B cell (primary cell): ENCODE results near the gene DDB1. TPM values are rescaled to one million over a fixed set of nuclear protein-coding genes. Genes with fewer than 3 reads are reported as not detected.

Experiments
- ATAC-seq: fragments of 200-7000 bp; cut with Tn5 transposase; one replicate; pipeline ENCODE4 v1.10.0; 2021; ENCODE audit warnings: low read depth, mild to moderate bottlenecking, moderate number of reproducible peaks, moderate library complexity
- CTCF ChIA-PET: fragments of 350-600 bp; sonication (Branson Sonifier 250); formaldehyde crosslinking; loops from one replicate; lab custom pipeline; 2021; ENCODE audit warnings: antibody characterized with exemption, inconsistent platforms; lab: Charles Lee
- POLR2A ChIA-PET: fragments of 350-600 bp; sonication (Branson Sonifier 250); formaldehyde crosslinking; loops from one replicate; lab custom pipeline; 2021; ENCODE audit warnings: antibody characterized with exemption; lab: Charles Lee
- DNase-seq: peaks from one replicate; pipeline ENCODE4 v3.0.0; 2013
- H2AFZ ChIP-seq: 2 replicates; pipeline ENCODE4 v1.6.1; 2012; ENCODE audit warnings: mild to moderate bottlenecking, low read depth, low read length; ENCODE audit not compliant: insufficient read depth, poor library complexity, severe bottlenecking
- H3K27ac ChIP-seq, 2 donors: 1 replicate in 1 of 2; 2 replicates in 1 of 2; pipeline ENCODE4 v1.5.1; 2012 to 2013; ENCODE audit warnings: low read length in 2 of 2, mild to moderate bottlenecking in 2 of 2, moderate library complexity in 1 of 2
- H3K27me3 ChIP-seq, 4 experiments: fragments of 200-600 bp in 1 of 4; sonication (generic) in 1 of 4; replicated peaks in 1 of 4; 1 replicate in 2 of 4; 2 replicates in 2 of 4; pipeline versions ENCODE4 v1.6.1 to v1.7.0; 2013 to 2016; ENCODE audit warnings: low read length in 3 of 4, mild to moderate bottlenecking in 2 of 4, mixed read lengths in 1 of 4, moderate library complexity in 1 of 4; ENCODE audit not compliant: insufficient read depth in 4 of 4, control insufficient read depth in 3 of 4; ENCODE audit errors: control extremely low read depth in 1 of 4
- H3K36me3 ChIP-seq, 2 experiments: replicated peaks in 1 of 2; 1 replicate in 1 of 2; 2 replicates in 1 of 2; pipeline versions ENCODE4 v1.6.1 to v1.7.1; 2013; ENCODE audit warnings: low read length in 1 of 2; ENCODE audit not compliant: insufficient read depth in 2 of 2, control insufficient read depth in 1 of 2; ENCODE audit errors: control extremely low read depth in 1 of 2, extremely low read depth in 1 of 2
- H3K4me1 ChIP-seq, 2 donors: fragments of 200-600 bp in 1 of 2; sonication (generic) in 1 of 2; 1 replicate in 1 of 2; 2 replicates in 1 of 2; pipeline versions ENCODE4 v1.5.1 to v1.6.1; 2013 to 2017; ENCODE audit warnings: low read length in 2 of 2; ENCODE audit not compliant: control insufficient read depth in 2 of 2, insufficient read depth in 2 of 2
- H3K4me2 ChIP-seq: replicated peaks from 2 replicates; pipeline ENCODE3; 2012; ENCODE audit warnings: mild to moderate bottlenecking, low read depth, low read length; ENCODE audit not compliant: poor library complexity, severe bottlenecking
- H3K4me3 ChIP-seq, 5 experiments: fragments of 200-600 bp in 1 of 5; sonication (generic) in 1 of 5; 1 replicate in 3 of 5; 2 replicates in 2 of 5; pipeline versions ENCODE4 v1.5.1 to v1.7.0; 2011 to 2016; ENCODE audit warnings: low read length in 4 of 5, mild to moderate bottlenecking in 4 of 5, low read depth in 2 of 5, control low read depth in 1 of 5, moderate library complexity in 1 of 5; ENCODE audit not compliant: insufficient read depth in 1 of 5; ENCODE audit errors: control extremely low read depth in 1 of 5, extremely low read depth in 1 of 5
- H3K79me2 ChIP-seq: fragments of 200-600 bp; sonication (generic); one replicate; pipeline ENCODE4 v1.6.0; 2016; ENCODE audit warnings: low read length; ENCODE audit not compliant: control insufficient read depth, insufficient read depth
- H3K9ac ChIP-seq: fragments of 200-600 bp; sonication (generic); 2 replicates; pipeline ENCODE4 v1.6.1; 2017; ENCODE audit warnings: mild to moderate bottlenecking, low read length, moderate library complexity
- H3K9me3 ChIP-seq, 3 donors: one replicate each; pipeline versions ENCODE4 v1.6.1 to v1.7.1; 2013; ENCODE audit warnings: low read length in 2 of 3; ENCODE audit not compliant: control insufficient read depth in 2 of 3, insufficient read depth in 1 of 3; ENCODE audit errors: control extremely low read depth in 1 of 3
- H4K20me1 ChIP-seq: 2 replicates; pipeline ENCODE4 v1.6.0; 2012; ENCODE audit warnings: mild to moderate bottlenecking, low read length; ENCODE audit not compliant: insufficient read depth, control insufficient read depth, poor library complexity, severe bottlenecking
- H3K27ac Mint-ChIP-seq: one replicate; pipeline ENCODE4 v1.8.0; 2021; ENCODE audit warnings: mixed read lengths
- H3K27me3 Mint-ChIP-seq: one replicate; pipeline ENCODE4 v1.8.0; 2021; ENCODE audit warnings: mixed read lengths
- H3K4me1 Mint-ChIP-seq: one replicate; pipeline ENCODE4 v1.8.0; 2021; ENCODE audit warnings: mixed read lengths
- H3K4me3 Mint-ChIP-seq: one replicate; pipeline ENCODE4 v1.8.0; 2021; ENCODE audit warnings: mixed read lengths
- H3K9me3 Mint-ChIP-seq: one replicate; pipeline ENCODE4 v1.8.0; 2022; ENCODE audit warnings: mixed read lengths; ENCODE audit not compliant: insufficient read depth
- CTCF ChIP-seq: fragments of 200-600 bp; IDR thresholded peaks from one replicate; pipeline ENCODE4 v1.8.0; 2022; ENCODE audit warnings: antibody characterized with exemption, mild to moderate bottlenecking
- EZH2 ChIP-seq: IDR thresholded peaks from 2 replicates; pipeline ENCODE4 v1.6.1; 2012; ENCODE audit warnings: borderline replicate concordance, low read depth, mild to moderate bottlenecking, moderate library complexity, low read length; ENCODE audit not compliant: insufficient read depth, poor library complexity, severe bottlenecking
- WGBS: methylation state at CpG from one replicate; pipeline ENCODE4 v1.1.5; 2013; ENCODE audit warnings: missing lambda C conversion rate; ENCODE audit not compliant: insufficient coverage; 5-methylcytosine and 5-hydroxymethylcytosine counted together
- intact Hi-C: fragments of 100-400 bp; cut with micrococcal nuclease; formaldehyde crosslinking; loops from one replicate; pipeline ENCODE4 v1.10.0; 2022
- polyA plus RNA-seq: library from polyadenylated mRNA; depleted of rRNA; stranded (reverse); fragments of >200 nt; gene quantifications from 2 replicates; pipeline ENCODE4 v1.2.3, GENCODE V29; 2012
- total RNA-seq, 2 donors: library from RNA; stranded (reverse); fragments of 120-200 nt in 1 of 2; gene quantifications; 1 replicate in 1 of 2; 2 replicates in 1 of 2; pipeline versions ENCODE4 v1.2.3 to v1.2.4, GENCODE V29; 2013 to 2022

Gene DDB1
- total and polyA plus RNA-seq, 2 donors (not counting 1 experiment from before 2014, with no cell fraction given) = 52.4 to 155 TPM

DNA sequence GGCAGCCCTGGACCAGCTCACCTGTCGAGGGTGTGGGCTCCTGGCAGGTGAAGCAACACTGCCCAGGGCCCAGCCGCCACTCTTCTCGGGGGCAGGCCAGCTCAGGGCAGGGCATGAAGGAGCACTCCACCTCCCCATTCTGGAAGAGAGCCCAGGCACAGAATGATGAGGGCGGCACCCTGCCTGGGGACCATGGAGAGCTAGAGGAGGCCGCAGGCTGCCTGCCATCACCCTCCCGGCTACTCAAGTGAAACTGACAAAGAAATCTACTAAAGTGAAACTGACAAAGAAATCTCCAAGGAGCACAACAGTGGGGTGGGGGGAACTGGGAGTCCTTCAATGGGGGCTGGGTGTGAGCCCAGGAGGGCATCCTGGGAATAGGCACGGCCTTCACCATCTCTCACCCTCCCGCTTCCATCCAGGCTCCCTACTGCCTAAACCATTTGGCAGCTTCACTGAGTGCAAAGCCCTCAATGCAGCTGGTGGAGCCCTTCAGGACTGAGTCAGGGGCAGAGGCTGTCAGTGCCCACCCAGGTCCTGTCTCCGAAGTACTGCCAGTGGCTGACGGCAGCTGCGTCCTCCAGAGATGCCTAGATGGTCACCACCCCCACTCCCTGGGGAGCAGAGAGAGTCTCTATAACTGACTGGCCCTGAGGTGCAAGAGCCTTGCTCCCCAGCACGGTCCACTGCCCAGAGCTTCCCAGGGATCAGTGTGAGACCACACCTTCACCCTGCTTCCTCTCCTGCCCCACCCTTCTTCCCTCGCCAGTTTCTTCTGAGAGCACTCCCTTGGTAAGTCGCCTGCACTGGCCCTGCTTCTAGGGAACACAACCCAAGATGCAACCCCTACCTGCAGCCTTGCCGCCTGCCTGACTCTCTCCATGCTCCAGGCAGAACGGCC lies 59.5 kb downstream of the DDB1 start:
- no peak overlapping the region for H3K4me2 ChIP-seq
- H3K4me1 ChIP-seq = no peaks in the 10 kb centered on the region
- WGBS = 92% methylated on average over 13 of the region's 16 CpGs
- Mint-ChIP-seq H3K27me3 (no peaks in the 10 kb centered on the region), H3K4me1 (no peaks in the 10 kb centered on the region), H3K27ac (no peak overlapping the region), H3K9me3 (no peaks in the 10 kb centered on the region), H3K4me3 (no peak overlapping the region)
- ATAC-seq (no peak), DNase-seq (no peak)
- ChIA-PET CTCF (interaction anchor here (0.9 kb wide), 1 partner anchor 22 kb away, joined by 3 read pairs; no protein-coding TSS in a partner anchor), POLR2A (no interaction called here)
- intact Hi-C loops = no loop called here
- H3K36me3 ChIP-seq = no peaks in the 10 kb centered on the region
- H3K9ac ChIP-seq = no peak overlapping the region
- H2AFZ ChIP-seq = no peak overlapping the region
- no peaks in the 10 kb centered on the region for H3K27me3 ChIP-seq
- no peaks in the 10 kb centered on the region for H3K79me2 ChIP-seq
- no peak overlapping the region for H3K4me3 ChIP-seq
- H4K20me1 ChIP-seq = no peaks in the 10 kb centered on the region
- H3K9me3 ChIP-seq = no peaks in the 10 kb centered on the region
- no peak overlapping the region for H3K27ac ChIP-seq
- TF ChIP-seq EZH2 (no peak), CTCF (no peak)

DNA sequence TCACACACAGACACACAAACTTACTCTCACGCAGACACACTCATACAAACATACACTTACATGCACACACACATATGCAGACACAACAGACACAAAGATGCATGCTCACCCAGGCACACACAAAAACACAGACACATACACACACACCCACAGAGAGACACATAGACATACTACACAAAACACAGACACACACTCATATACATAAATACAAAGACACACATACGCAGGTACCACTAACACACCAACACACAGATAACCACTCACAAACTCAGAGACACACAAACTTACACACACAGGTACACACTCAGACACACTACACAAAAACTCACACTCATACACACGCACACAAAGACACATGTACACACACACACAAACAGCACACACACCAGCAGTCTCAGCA lies 60.2 kb downstream of the DDB1 start:
- Histone ChIP-seq H3K4me3 (no peak overlapping the region), H3K4me2 (no peak overlapping the region), H3K27ac (no peak overlapping the region), H3K27me3 (no peaks in the 10 kb centered on the region), H3K4me1 (no peaks in the 10 kb centered on the region), H3K79me2 (no peaks in the 10 kb centered on the region), H3K9ac (no peak overlapping the region), H3K9me3 (no peaks in the 10 kb centered on the region), H3K36me3 (no peaks in the 10 kb centered on the region), H2AFZ (no peak overlapping the region), H4K20me1 (no peaks in the 10 kb centered on the region)
- DNase-seq = no peak
- no peak for TF ChIP-seq CTCF
- no peak for TF ChIP-seq EZH2
- Mint-ChIP-seq H3K27ac (no peak overlapping the region), H3K9me3 (no peaks in the 10 kb centered on the region), H3K4me3 (no peak overlapping the region), H3K27me3 (no peaks in the 10 kb centered on the region), H3K4me1 (no peaks in the 10 kb centered on the region)
- intact Hi-C loops = no loop called here
- CTCF ChIA-PET = interaction anchor here (0.9 kb wide), 1 partner anchor 21 kb away, joined by 3 read pairs; no protein-coding TSS in a partner anchor
- POLR2A ChIA-PET = no interaction called here
- 100% methylated on average over 3 of the region's 3 CpGs for WGBS
- no peak for ATAC-seq
